Osteoblast (primary cell): ENCODE data around the gene LRRC34. TPM values are rescaled to one million over a fixed set of nuclear protein-coding genes. Genes with fewer than 3 reads are reported as not detected.
A peak's percentile ranks its signal among the peaks of the same experiment; 100 is the strongest.

ENCODE experiments used
- DNase-seq: peaks from one replicate; pipeline ENCODE4 v3.0.0; 2011; ENCODE audit warnings: low spot score, mixed read lengths; ENCODE audit not compliant: insufficient read length; ENCODE audit errors: missing footprints
- H2AFZ ChIP-seq: 2 replicates; pipeline ENCODE4 v1.6.0; 2011; ENCODE audit warnings: mild to moderate bottlenecking, low read length
- H3K27ac ChIP-seq: 2 replicates; pipeline ENCODE4 v1.5.1; 2011; ENCODE audit warnings: mild to moderate bottlenecking, low read depth, low read length, moderate library complexity
- H3K27me3 ChIP-seq: 2 replicates; pipeline ENCODE4 v1.6.0; 2012; ENCODE audit warnings: mild to moderate bottlenecking, control low read depth, inconsistent platforms, low read length, moderate library complexity; ENCODE audit not compliant: insufficient read depth
- H3K36me3 ChIP-seq: 2 replicates; pipeline ENCODE4 v1.5.1; 2011; ENCODE audit warnings: mild to moderate bottlenecking, low read length, control low read depth, moderate library complexity; ENCODE audit not compliant: insufficient read depth
- H3K4me1 ChIP-seq: 2 replicates; pipeline ENCODE4 v1.5.1; 2011; ENCODE audit warnings: mild to moderate bottlenecking, low read length, control low read depth, moderate library complexity; ENCODE audit not compliant: insufficient read depth
- H3K4me2 ChIP-seq: 2 replicates; pipeline ENCODE4 v1.6.0; 2011; ENCODE audit warnings: mild to moderate bottlenecking, low read length; ENCODE audit not compliant: insufficient read depth
- H3K4me3 ChIP-seq: fragments of 200-600 bp; sonication (generic); 3 replicates; pipeline ENCODE4 v1.5.1; 2012; ENCODE audit warnings: mild to moderate bottlenecking, low read length, inconsistent platforms; ENCODE audit not compliant: insufficient read depth
- H3K79me2 ChIP-seq: 2 replicates; pipeline ENCODE4 v1.6.0; 2012; ENCODE audit warnings: mild to moderate bottlenecking, low read length, control low read depth, inconsistent platforms; ENCODE audit not compliant: insufficient read depth
- H3K9me3 ChIP-seq: 2 replicates; pipeline ENCODE4 v1.5.1; 2011; ENCODE audit warnings: low read depth, low read length, control low read depth
- H4K20me1 ChIP-seq: 2 replicates; pipeline ENCODE4 v1.6.0; 2012; ENCODE audit warnings: mild to moderate bottlenecking, low read length, control low read depth; ENCODE audit not compliant: insufficient read depth
- total RNA-seq: library from RNA; depleted of rRNA; stranded (reverse); fragments of >200 nt; gene quantifications from 2 replicates; pipeline ENCODE4 v1.2.3, GENCODE V29; 2012
- TF ChIP-seq, protein P1 (sequence below): IDR thresholded peaks from 2 replicates; pipeline ENCODE4 v1.5.1; 2011; ENCODE audit warnings: mild to moderate bottlenecking, low read depth, low read length, moderate library complexity; ENCODE audit errors: extremely low read depth

LRRC34 gene
- total RNA-seq, 1 donor: 2.2 TPM

- Histone ChIP-seq H3K36me3 (no peaks in the 10 kb centered on the region), H4K20me1 (no peaks in the 10 kb centered on the region), H3K4me3 (no peak overlapping the region), H3K4me2 (no peak overlapping the region), H3K79me2 (no peaks in the 10 kb centered on the region), H3K27ac (no peak overlapping the region), H3K4me1 (no peaks in the 10 kb centered on the region), H3K27me3 (peaks cover 17% of the 10 kb centered on the region), H3K9me3 (no peaks in the 10 kb centered on the region), H2AFZ (no peak overlapping the region)
- DNase-seq: no peak
- TF ChIP-seq, protein P1, sequence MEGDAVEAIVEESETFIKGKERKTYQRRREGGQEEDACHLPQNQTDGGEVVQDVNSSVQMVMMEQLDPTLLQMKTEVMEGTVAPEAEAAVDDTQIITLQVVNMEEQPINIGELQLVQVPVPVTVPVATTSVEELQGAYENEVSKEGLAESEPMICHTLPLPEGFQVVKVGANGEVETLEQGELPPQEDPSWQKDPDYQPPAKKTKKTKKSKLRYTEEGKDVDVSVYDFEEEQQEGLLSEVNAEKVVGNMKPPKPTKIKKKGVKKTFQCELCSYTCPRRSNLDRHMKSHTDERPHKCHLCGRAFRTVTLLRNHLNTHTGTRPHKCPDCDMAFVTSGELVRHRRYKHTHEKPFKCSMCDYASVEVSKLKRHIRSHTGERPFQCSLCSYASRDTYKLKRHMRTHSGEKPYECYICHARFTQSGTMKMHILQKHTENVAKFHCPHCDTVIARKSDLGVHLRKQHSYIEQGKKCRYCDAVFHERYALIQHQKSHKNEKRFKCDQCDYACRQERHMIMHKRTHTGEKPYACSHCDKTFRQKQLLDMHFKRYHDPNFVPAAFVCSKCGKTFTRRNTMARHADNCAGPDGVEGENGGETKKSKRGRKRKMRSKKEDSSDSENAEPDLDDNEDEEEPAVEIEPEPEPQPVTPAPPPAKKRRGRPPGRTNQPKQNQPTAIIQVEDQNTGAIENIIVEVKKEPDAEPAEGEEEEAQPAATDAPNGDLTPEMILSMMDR: no peak
These were observed 37.9 kb upstream of the LRRC34 start for GRCh38 chr3:169850618-169851017.

GRCh38 chr3:169848741-169849140 is 36.0 kb upstream of the LRRC34 start:
- H4K20me1 ChIP-seq: no peaks in the 10 kb centered on the region
- H3K27ac ChIP-seq: no peak overlapping the region
- H2AFZ ChIP-seq: no peak overlapping the region
- TF ChIP-seq, protein P1: no peak
- no peak overlapping the region for H3K4me3 ChIP-seq
- no peaks in the 10 kb centered on the region for H3K79me2 ChIP-seq
- no peak overlapping the region for H3K4me2 ChIP-seq
- H3K27me3 ChIP-seq: peaks cover 12% of the 10 kb centered on the region
- no peaks in the 10 kb centered on the region for H3K4me1 ChIP-seq
- no peaks in the 10 kb centered on the region for H3K9me3 ChIP-seq
- no peak for DNase-seq
- no peaks in the 10 kb centered on the region for H3K36me3 ChIP-seq

DNA sequence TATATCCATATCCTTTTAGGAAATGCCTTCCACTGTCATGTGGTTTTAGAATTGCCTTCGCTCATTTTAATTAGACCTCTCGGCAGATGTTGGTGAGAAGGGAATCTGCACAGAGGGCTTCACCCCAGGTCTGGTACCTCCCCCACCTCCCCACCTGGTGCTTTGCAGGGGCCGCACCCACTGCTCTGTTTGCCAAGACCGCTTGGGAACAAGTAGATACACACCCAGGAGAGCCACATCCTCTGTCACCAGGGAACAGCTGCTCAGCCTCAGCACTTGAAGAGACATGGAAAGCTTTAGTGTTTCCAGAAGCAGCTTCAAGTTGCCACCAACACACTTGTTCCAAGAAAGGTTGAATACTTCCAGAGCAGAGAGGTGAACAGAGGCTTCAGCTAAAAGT is 35.2 kb upstream of the LRRC34 start:
- no peaks in the 10 kb centered on the region for H4K20me1 ChIP-seq
- TF ChIP-seq, protein P1: no peak
- DNase-seq: no peak
- H3K4me1 ChIP-seq: no peaks in the 10 kb centered on the region
- no peaks in the 10 kb centered on the region for H3K36me3 ChIP-seq
- no peaks in the 10 kb centered on the region for H3K9me3 ChIP-seq
- H3K27ac ChIP-seq: no peak overlapping the region
- no peaks in the 10 kb centered on the region for H3K79me2 ChIP-seq
- peaks cover 6% of the 10 kb centered on the region for H3K27me3 ChIP-seq
- peak overlapping the region; percentile 18 for H2AFZ ChIP-seq
- no peak overlapping the region for H3K4me3 ChIP-seq
- no peak overlapping the region for H3K4me2 ChIP-seq

GRCh38 chr3:169846458-169847193 is 33.9 kb upstream of the LRRC34 start:
- H3K79me2 ChIP-seq: no peaks in the 10 kb centered on the region
- no peaks in the 10 kb centered on the region for H3K36me3 ChIP-seq
- peak; percentile 92 for DNase-seq
- H3K4me1 ChIP-seq: no peaks in the 10 kb centered on the region
- H3K27ac ChIP-seq: no peak overlapping the region
- TF ChIP-seq, protein P1: no peak
- H4K20me1 ChIP-seq: no peaks in the 10 kb centered on the region
- H3K9me3 ChIP-seq: no peaks in the 10 kb centered on the region
- no peak overlapping the region for H2AFZ ChIP-seq
- peak overlapping the region; percentile 10 for H3K4me2 ChIP-seq
- H3K4me3 ChIP-seq: no peak overlapping the region
- H3K27me3 ChIP-seq: peaks cover 4% of the 10 kb centered on the region
